Endothelial cell (in vitro differentiated cells): ENCODE results near the gene ZSWIM7. TPM values are rescaled to one million over a fixed set of nuclear protein-coding genes. Genes with fewer than 3 reads are reported as not detected.
"Not testable (repeated sequence)": the region's sequence is repeated elsewhere in the genome, so short reads cannot be mapped to it uniquely, and the experiment has no call there.

Source experiments
- DNase-seq: peaks from one replicate; pipeline ENCODE4 v3.0.0; 2021; ENCODE audit warnings: low spot score
- H3K27ac Mint-ChIP-seq: one replicate; pipeline ENCODE4 v1.8.0; 2021; ENCODE audit warnings: mixed read lengths, inconsistent platforms; ENCODE audit not compliant: unreplicated experiment
- H3K27me3 Mint-ChIP-seq: one replicate; pipeline ENCODE4 v1.8.0; 2021; ENCODE audit warnings: mild to moderate bottlenecking, moderate library complexity, mixed read lengths, inconsistent platforms; ENCODE audit not compliant: unreplicated experiment
- H3K36me3 Mint-ChIP-seq: one replicate; pipeline ENCODE4 v1.8.0; 2021; ENCODE audit warnings: mild to moderate bottlenecking, low read depth, mixed read lengths, inconsistent platforms; ENCODE audit not compliant: unreplicated experiment
- H3K4me1 Mint-ChIP-seq: one replicate; pipeline ENCODE4 v1.8.0; 2021; ENCODE audit warnings: mild to moderate bottlenecking, mixed read lengths, inconsistent platforms; ENCODE audit not compliant: unreplicated experiment
- H3K4me3 Mint-ChIP-seq: one replicate; pipeline ENCODE4 v1.8.0; 2021; ENCODE audit warnings: mild to moderate bottlenecking, mixed read lengths, inconsistent platforms; ENCODE audit not compliant: unreplicated experiment
- H3K9me3 Mint-ChIP-seq: one replicate; pipeline ENCODE4 v1.8.0; 2021; ENCODE audit warnings: mixed read lengths, inconsistent platforms; ENCODE audit not compliant: unreplicated experiment
- total RNA-seq: library from RNA; stranded (reverse); fragmentation: NEBNext Ultra II Directional; extraction: Animal tissue kit (Norgen Biotek cat#: 25700); gene quantifications from one replicate; pipeline ENCODE4 v1.2.1, GENCODE V29; 2021; ENCODE audit not compliant: unreplicated experiment
- TF ChIP-seq, protein P1 (sequence below): fragments of 200-600 bp; sonication (generic); IDR thresholded peaks from one replicate; pipeline ENCODE4 v1.5.0; 2021; ENCODE audit warnings: antibody characterized with exemption; ENCODE audit not compliant: unreplicated experiment

The ZSWIM7 gene
- total RNA-seq, 1 donor from 2014 or later: 39.4 TPM

DNA sequence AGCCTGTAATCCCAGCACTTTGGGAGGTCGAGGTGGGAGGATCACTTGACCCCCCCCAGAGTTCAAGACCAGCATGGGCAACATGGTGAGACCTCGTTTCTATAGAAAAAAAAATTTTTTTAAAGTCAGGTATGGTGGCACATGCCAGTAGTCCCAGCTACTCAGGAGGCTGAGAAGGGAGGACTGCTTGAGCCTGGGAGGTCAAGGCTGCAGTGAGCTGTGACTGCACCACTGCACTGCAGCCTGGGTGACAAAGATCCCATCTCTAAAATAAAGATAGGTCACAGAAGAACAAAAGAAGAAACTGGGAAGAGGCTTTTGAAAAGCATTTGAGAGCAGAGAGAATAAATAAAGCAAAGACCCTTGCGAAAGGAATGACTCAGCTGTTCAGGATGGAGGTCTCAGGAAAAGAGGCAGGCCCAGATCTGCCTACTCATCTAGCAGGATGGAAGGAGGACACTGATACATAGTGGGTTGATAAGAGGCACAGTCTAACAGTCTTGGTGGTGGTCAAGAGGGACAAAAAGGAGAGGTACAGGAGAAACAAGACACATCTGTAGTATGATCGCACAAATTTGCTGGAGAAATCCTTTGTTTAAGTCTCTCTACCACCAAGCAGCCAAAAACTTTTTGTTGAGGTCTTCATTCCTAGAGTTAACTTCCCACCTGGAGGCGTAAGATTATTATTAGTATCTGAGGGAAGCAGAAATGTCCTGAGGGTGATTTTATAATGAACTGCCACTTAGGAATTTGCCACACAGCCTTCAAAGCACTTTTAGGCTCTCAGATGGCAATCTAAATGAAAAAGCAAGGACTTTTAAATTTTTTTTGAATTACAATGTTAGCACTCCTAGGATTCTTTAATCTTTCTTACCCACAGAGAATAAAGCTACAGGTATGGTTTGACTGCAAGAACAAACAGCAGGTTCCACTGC is 17.6 kb downstream of the ZSWIM7 start:
- H3K27ac Mint-ChIP-seq: peak overlapping the region; percentile 15
- H3K4me3 Mint-ChIP-seq: peak overlapping the region; percentile 52
- peaks cover 6% of the 10 kb centered on the region for H3K4me1 Mint-ChIP-seq
- H3K27me3 Mint-ChIP-seq: peaks cover 2% of the 10 kb centered on the region
- H3K36me3 Mint-ChIP-seq: peaks cover 37% of the 10 kb centered on the region
- DNase-seq: no peak
- TF ChIP-seq, protein P1, sequence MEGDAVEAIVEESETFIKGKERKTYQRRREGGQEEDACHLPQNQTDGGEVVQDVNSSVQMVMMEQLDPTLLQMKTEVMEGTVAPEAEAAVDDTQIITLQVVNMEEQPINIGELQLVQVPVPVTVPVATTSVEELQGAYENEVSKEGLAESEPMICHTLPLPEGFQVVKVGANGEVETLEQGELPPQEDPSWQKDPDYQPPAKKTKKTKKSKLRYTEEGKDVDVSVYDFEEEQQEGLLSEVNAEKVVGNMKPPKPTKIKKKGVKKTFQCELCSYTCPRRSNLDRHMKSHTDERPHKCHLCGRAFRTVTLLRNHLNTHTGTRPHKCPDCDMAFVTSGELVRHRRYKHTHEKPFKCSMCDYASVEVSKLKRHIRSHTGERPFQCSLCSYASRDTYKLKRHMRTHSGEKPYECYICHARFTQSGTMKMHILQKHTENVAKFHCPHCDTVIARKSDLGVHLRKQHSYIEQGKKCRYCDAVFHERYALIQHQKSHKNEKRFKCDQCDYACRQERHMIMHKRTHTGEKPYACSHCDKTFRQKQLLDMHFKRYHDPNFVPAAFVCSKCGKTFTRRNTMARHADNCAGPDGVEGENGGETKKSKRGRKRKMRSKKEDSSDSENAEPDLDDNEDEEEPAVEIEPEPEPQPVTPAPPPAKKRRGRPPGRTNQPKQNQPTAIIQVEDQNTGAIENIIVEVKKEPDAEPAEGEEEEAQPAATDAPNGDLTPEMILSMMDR: no peak
- no peaks in the 10 kb centered on the region for H3K9me3 Mint-ChIP-seq

DNA sequence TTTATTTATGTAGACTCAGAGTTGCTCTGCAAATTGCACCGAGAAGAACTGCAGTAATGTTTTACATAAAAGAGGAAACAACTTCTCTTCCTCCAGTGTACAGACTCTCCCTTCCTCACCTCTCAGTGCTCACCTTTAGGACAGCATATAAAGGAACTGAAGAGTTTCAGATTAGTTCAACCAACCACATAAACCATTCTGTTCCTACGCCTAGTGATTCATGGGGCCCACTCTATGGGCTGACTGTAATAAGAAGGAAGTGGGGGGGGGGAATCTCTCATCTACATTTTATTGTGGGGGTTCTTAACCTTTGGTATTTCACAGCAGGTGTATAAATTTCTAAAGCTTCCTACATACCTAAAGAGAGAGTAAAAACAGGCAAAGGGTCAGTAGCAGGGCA is 18.3 kb downstream of the ZSWIM7 start:
- peaks cover 6% of the 10 kb centered on the region for H3K4me1 Mint-ChIP-seq
- H3K27ac Mint-ChIP-seq: no peak overlapping the region
- peaks cover 35% of the 10 kb centered on the region for H3K36me3 Mint-ChIP-seq
- no peak overlapping the region for H3K4me3 Mint-ChIP-seq
- DNase-seq: no peak
- TF ChIP-seq, protein P1: no peak
- peaks cover 2% of the 10 kb centered on the region for H3K27me3 Mint-ChIP-seq
- H3K9me3 Mint-ChIP-seq: no peaks in the 10 kb centered on the region

DNA sequence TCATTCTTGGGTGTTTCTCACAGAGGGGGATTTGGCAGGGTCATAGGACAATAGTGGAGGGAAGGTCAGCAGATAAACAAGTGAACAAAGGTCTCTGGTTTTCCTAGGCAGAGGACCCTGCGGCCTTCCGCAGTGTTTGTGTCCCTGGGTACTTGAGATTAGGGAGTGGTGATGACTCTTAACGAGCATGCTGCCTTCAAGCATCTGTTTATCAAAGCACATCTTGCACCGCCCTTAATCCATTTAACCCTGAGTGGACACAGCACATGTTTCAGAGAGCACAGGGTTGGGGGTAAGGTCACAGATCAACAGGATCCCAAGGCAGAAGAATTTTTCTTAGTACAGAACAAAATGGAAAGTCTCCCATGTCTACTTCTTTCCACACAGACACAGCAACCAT is 20.5 kb downstream of the ZSWIM7 start:
- peaks cover 35% of the 10 kb centered on the region for H3K36me3 Mint-ChIP-seq
- not testable (repeated sequence) for H3K27me3 Mint-ChIP-seq, DNase-seq, H3K9me3 Mint-ChIP-seq, H3K27ac Mint-ChIP-seq, H3K4me3 Mint-ChIP-seq, H3K4me1 Mint-ChIP-seq

DNA sequence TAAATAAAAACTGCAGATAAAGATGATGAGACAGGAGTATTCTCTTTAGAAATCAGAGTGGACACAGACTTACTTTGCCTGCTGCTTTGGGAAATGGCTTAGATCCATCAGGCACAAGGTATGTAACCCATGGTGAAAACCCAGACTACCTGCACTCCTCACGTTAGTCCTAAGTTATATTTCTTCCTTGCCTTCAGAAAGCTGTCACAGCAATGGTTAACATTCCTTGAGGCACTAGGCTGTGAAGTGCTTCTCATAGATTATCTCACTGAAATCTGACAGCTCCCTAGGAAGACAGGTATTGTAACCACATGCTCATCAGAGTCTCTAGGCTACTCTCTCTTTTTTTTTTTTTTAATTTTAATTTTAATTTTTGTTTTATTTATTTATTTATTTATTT is 20.9 kb downstream of the ZSWIM7 start:
- H3K36me3 Mint-ChIP-seq: peaks cover 35% of the 10 kb centered on the region
- H3K27ac Mint-ChIP-seq: no peak overlapping the region

DNA sequence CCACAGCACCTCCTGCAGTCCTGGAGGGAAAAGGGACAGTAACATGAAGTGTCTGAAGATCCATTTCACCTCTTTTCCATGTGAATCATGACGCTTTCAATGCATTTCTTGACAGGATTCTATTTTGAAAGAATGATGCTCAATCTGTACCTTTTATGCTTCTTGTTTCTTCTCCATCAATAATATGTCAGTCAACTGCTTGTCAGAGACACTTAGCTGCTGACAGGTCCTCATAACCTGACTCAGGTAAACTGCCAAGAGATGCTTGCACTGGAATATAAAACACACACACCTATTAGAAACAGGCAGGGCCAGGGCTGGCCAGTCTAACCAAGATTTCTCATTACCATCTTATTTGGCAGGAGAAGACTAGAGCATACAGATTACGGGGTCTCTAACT is 21.6 kb downstream of the ZSWIM7 start:
- DNase-seq: no peak
- H3K9me3 Mint-ChIP-seq: no peaks in the 10 kb centered on the region
- H3K4me1 Mint-ChIP-seq: peaks cover 3% of the 10 kb centered on the region
- H3K36me3 Mint-ChIP-seq: peaks cover 35% of the 10 kb centered on the region
- TF ChIP-seq, protein P1: no peak
- peak overlapping the region; percentile 60 for H3K4me3 Mint-ChIP-seq
- H3K27me3 Mint-ChIP-seq: peaks cover 4% of the 10 kb centered on the region
- no peak overlapping the region for H3K27ac Mint-ChIP-seq

More for the DNA sequence above, 20.9 kb downstream of the ZSWIM7 start:
- TF ChIP-seq, protein P1: no peak
- no peak for DNase-seq
- peaks cover 2% of the 10 kb centered on the region for H3K27me3 Mint-ChIP-seq
- H3K4me1 Mint-ChIP-seq: peaks cover 3% of the 10 kb centered on the region
- no peaks in the 10 kb centered on the region for H3K9me3 Mint-ChIP-seq
- H3K4me3 Mint-ChIP-seq: no peak overlapping the region
